Frontal cortex (tissue), 4 donors: ENCODE measurements around the gene RELN. TPM values are rescaled to one million over a fixed set of nuclear protein-coding genes. Genes with fewer than 3 reads are reported as not detected.

Source experiments
- DNase-seq, 2 donors: peaks; one replicate each; pipeline ENCODE4 v3.0.0; 2012; ENCODE audit warnings: low spot score in 2 of 2
- FAIRE-seq: peaks from 2 replicates; lab custom pipeline; 2012; peaks lifted over from hg19 to GRCh38; lab: Jason Lieb, UNC
- total RNA-seq: library from RNA; depleted of rRNA; stranded (reverse); fragments of >200 nt; gene quantifications from one replicate; pipeline ENCODE4 v1.2.3, GENCODE V29; 2014
- donor health status: control.
- donor health status: control.
- donor health status: control.

Gene RELN
- total RNA-seq, 1 donor from 2014 or later = 57.5 TPM

GRCh38 chr7:103613655-103614642 lies 375.5 kb downstream of the RELN start:
- no peak for DNase-seq
- no peak for FAIRE-seq

- DNase-seq (no peak), FAIRE-seq (no peak)
Measured at GRCh38 chr7:103609778-103610177, 379.7 kb downstream of the RELN start.

- DNase-seq (no peak), FAIRE-seq (no peak)
Measured at GRCh38 chr7:103605640-103606039, 383.8 kb downstream of the RELN start.

GRCh38 chr7:103598326-103598905 lies 391.0 kb downstream of the RELN start:
- FAIRE-seq (no peak), DNase-seq (no peak)

- DNase-seq (no peak), FAIRE-seq (no peak)
Measured at GRCh38 chr7:103597606-103598005, 391.9 kb downstream of the RELN start.

GRCh38 chr7:103594186-103594585 lies 395.3 kb downstream of the RELN start:
- FAIRE-seq = no peak
- no peak for DNase-seq

GRCh38 chr7:103593691-103594090 lies 395.8 kb downstream of the RELN start:
- no peak for FAIRE-seq
- no peak for DNase-seq

GRCh38 chr7:103592844-103593243 lies 396.6 kb downstream of the RELN start:
- no peak for DNase-seq
- no peak for FAIRE-seq

GRCh38 chr7:103592187-103592586 lies 397.3 kb downstream of the RELN start:
- DNase-seq = no peak
- no peak for FAIRE-seq

GRCh38 chr7:103580031-103580430 lies 409.4 kb downstream of the RELN start:
- DNase-seq (no peak), FAIRE-seq (no peak)

- FAIRE-seq = no peak
- DNase-seq = no peak
Measured at GRCh38 chr7:103577059-103577458, 412.4 kb downstream of the RELN start.

- FAIRE-seq = no peak
- no peak for DNase-seq
Measured at GRCh38 chr7:103576641-103577040, 412.8 kb downstream of the RELN start.

GRCh38 chr7:103574576-103574975 lies 414.9 kb downstream of the RELN start:
- no peak for DNase-seq
- no peak for FAIRE-seq

- FAIRE-seq (peak; percentile 97), DNase-seq (peak in 1 of 2 donors; percentile 8)
Measured at GRCh38 chr7:103573479-103574058, 415.9 kb downstream of the RELN start.

- DNase-seq = no peak
- FAIRE-seq = no peak
Measured at GRCh38 chr7:103571586-103571985, 417.9 kb downstream of the RELN start.

- FAIRE-seq = no peak
- DNase-seq = no peak
Measured at GRCh38 chr7:103569621-103570305, 419.7 kb downstream of the RELN start.

- DNase-seq = no peak
- no peak for FAIRE-seq
Measured at GRCh38 chr7:103564416-103564815, 425.0 kb downstream of the RELN start.

GRCh38 chr7:103560136-103560535 lies 429.3 kb downstream of the RELN start:
- DNase-seq = no peak
- FAIRE-seq = no peak

GRCh38 chr7:103551016-103551415 lies 438.4 kb downstream of the RELN start:
- DNase-seq (no peak), FAIRE-seq (no peak)

- FAIRE-seq = no peak
Measured at GRCh38 chr7:103549786-103550185, 439.7 kb downstream of the RELN start.

More at GRCh38 chr7:103549786-103550185, 439.7 kb downstream of the RELN start:
- no peak for DNase-seq
